ENCODE measurements around the gene NUP214.

DNA sequence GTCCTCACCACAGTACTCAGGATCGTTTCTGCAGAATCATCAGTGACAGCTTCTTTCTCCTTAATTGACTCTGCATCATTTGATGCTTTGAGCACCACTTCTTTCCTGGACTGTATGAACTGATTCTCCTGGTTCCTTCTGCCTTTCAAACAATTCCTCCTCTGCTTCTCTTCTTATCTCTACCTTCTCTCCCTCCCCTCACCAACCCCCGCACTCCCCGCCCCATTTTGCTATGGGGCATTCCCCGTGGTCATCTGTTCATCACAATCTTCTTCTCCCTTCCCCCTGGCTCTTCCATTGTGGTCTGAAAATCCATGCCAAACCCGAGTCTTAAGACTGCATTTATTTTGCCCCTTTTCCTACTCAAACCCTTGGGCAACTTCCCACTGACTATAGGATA lies 93.0 kb downstream of the NUP214 start:
- no peak for TF ChIP-seq POLR2A (IDR thresholded peaks at IDR 0.05; ENCODE audit: low read depth, low read length)
- no peak for TF ChIP-seq POLR2AphosphoS5 (IDR thresholded peaks at IDR 0.05; ENCODE audit: low read depth, low read length)
